Measurements from ENCODE around the gene OR10J1.

DNA sequence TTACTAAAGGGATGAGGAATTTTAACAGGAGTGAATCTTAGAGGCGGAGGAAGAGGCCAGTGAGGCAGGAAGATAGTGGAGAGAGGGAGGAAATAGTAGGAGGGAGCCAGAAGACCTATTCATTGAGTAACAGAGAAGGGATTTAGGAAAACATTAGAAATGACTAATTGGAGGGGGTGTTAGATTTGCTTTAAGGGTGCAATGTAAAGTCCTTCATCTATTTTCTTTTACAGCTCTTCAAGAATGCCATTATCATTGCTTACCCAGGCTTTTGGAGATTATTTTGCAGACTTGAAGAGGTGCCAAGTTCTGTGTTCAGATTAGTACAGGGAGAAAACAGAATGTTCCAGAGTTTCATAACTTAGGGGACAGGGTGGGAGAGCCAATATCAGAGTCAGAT lies 33.8 kb downstream of the OR10J1 start:
- TF ChIP-seq GATA2 (IDR thresholded peaks at IDR 0.05; ENCODE audit: low read depth, low read length) (no peak), GATA3 (IDR thresholded peaks at IDR 0.05; ENCODE audit: low read depth, low read length) (no peak)
